Caco-2 (cell line): ENCODE measurements around the gene ADM2. TPM values are rescaled to one million over a fixed set of nuclear protein-coding genes. Genes with fewer than 3 reads are reported as not detected.

Experiments
- BruUV-seq: library from RNA; stranded (reverse); fragments of 400-500 nt; replicated peaks from 2 replicates; lab custom pipeline; 2021; lab: Mats Ljungman, UMichigan
- CTCF ChIA-PET: fragments of 300-600 bp; sonication (Branson Sonifier 250); formaldehyde crosslinking; loops from one replicate; lab custom pipeline; 2022; ENCODE audit warnings: antibody characterized with exemption; lab: Charles Lee
- POLR2A ChIA-PET: fragments of 300-600 bp; sonication (Branson Sonifier 250); formaldehyde crosslinking; loops from one replicate; lab custom pipeline; 2022; ENCODE audit warnings: antibody characterized with exemption; lab: Charles Lee
- DNase-seq, 2 experiments: peaks; one replicate each; pipeline versions ENCODE4 v3.0.0 to v3.0.0-alpha.2; 2020 to 2022
- H3K27me3 ChIP-seq: replicated peaks from 2 replicates; pipeline ENCODE4 v1.6.0; 2011; ENCODE audit warnings: low read length; ENCODE audit not compliant: control insufficient read depth, insufficient read depth
- H3K36me3 ChIP-seq: 2 replicates; pipeline ENCODE4 v1.5.1; 2011; ENCODE audit warnings: low read length; ENCODE audit not compliant: control insufficient read depth, insufficient read depth
- H3K4me1 ChIP-seq: fragments of 250-450 bp; sonication (Bioruptor Pico); 2 replicates; pipeline ENCODE4 v1.5.1; 2020; ENCODE audit warnings: mild to moderate bottlenecking
- H3K4me3 ChIP-seq: 2 replicates; pipeline ENCODE4 v1.5.1; 2011; ENCODE audit warnings: low read depth, mild to moderate bottlenecking, control low read depth, low read length
- H3K9me3 ChIP-seq: fragments of 250-450 bp; sonication (Bioruptor Pico); 2 replicates; pipeline ENCODE4 v1.5.1; 2020; ENCODE audit warnings: mild to moderate bottlenecking, moderate library complexity
- H3K27ac Mint-ChIP-seq: one replicate; pipeline ENCODE4 v1.8.0; 2022; ENCODE audit warnings: mixed read lengths; ENCODE audit not compliant: unreplicated experiment
- H3K27me3 Mint-ChIP-seq: one replicate; pipeline ENCODE4 v1.8.0; 2022; ENCODE audit warnings: mixed read lengths; ENCODE audit not compliant: insufficient read depth, unreplicated experiment
- H3K36me3 Mint-ChIP-seq: one replicate; pipeline ENCODE4 v1.8.0; 2022; ENCODE audit warnings: mild to moderate bottlenecking, mixed read lengths; ENCODE audit not compliant: insufficient read depth, unreplicated experiment
- H3K4me1 Mint-ChIP-seq: one replicate; pipeline ENCODE4 v1.8.0; 2022; ENCODE audit warnings: low read depth, mixed read lengths; ENCODE audit not compliant: unreplicated experiment
- H3K4me3 Mint-ChIP-seq: one replicate; pipeline ENCODE4 v1.8.0; 2022; ENCODE audit warnings: mild to moderate bottlenecking, moderate library complexity, mixed read lengths; ENCODE audit not compliant: unreplicated experiment
- H3K9me3 Mint-ChIP-seq: one replicate; pipeline ENCODE4 v1.8.0; 2022; ENCODE audit warnings: mixed read lengths; ENCODE audit not compliant: unreplicated experiment
- intact Hi-C: fragments of 100-400 bp; cut with micrococcal nuclease; formaldehyde crosslinking; loops from one replicate; pipeline ENCODE4 v1.10.0; 2022; ENCODE audit not compliant: unreplicated experiment
- total RNA-seq: library from RNA; stranded (reverse); gene quantifications from 2 replicates; pipeline ENCODE4 v1.2.3, GENCODE V29; 2022
- TF ChIP-seq, protein P1 (sequence below), 2 experiments: fragments of 200-600 bp in 1 of 2; IDR thresholded peaks; 1 replicate in 1 of 2; 2 replicates in 1 of 2; pipeline versions ENCODE4 v1.5.1 to v1.8.0; 2011 to 2022; ENCODE audit warnings: antibody characterized with exemption in 1 of 2, control low read depth in 1 of 2, inconsistent platforms in 1 of 2, low read depth in 1 of 2, low read length in 1 of 2, mild to moderate bottlenecking in 1 of 2, moderate library complexity in 1 of 2; ENCODE audit not compliant: insufficient read depth in 1 of 2, severe bottlenecking in 1 of 2, unreplicated experiment in 1 of 2

Gene ADM2
- total RNA-seq, 1 experiment from 2014 or later: 30.5 TPM

DNA sequence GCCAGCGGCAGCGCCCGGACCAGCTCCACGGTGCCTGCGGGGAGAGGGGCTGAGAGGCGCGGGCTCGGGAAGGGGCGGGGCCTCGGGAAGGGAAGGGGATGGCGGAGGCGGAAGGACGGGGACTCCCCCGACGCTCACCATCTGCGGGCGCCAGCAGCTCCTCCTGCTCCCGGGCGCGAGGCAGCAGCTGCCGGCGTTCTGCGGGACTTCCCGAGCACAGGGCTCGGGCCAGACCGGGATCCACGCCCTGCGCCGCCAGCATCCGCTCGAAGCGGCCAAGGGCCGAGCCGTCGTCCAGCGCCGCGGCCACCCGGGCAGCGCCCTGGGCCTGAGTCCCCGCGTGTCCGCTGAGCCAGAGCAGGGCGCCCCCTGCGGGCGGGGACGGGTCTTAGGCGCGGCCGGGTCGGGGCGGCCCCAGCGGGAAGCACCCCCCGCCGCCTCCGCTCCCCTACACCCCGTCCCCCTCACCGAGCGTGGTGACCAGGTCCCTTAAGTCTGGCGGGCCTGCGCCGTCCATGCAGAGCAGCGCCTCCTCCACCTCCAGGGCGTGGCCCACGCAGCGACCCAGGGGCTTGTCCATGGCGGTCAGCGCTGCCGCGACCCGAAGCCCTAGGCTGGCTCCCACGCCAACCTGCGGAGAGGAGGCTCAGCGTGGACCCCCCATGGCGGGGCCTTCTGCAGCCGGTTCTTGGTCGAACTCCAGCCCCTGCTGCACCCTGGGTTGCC, 44.9 kb downstream of the ADM2 start:
- ChIA-PET POLR2A (interaction anchor here (0.6 to 2.5 kb wide), 11 partner anchors 12 to 219 kb away, joined by 3 to 71 read pairs (median 4); partner anchors contain the start of genes ADM2, KLHDC7B, LMF2 and NCAPH2), CTCF (interaction anchor here (0.6 to 3.2 kb wide), 18 partner anchors 9 to 416 kb away, joined by 3 to 43 read pairs (median 4); partner anchors contain the start of genes ARSA, CHKB, LMF2 and NCAPH2)
- TF ChIP-seq, protein P1, sequence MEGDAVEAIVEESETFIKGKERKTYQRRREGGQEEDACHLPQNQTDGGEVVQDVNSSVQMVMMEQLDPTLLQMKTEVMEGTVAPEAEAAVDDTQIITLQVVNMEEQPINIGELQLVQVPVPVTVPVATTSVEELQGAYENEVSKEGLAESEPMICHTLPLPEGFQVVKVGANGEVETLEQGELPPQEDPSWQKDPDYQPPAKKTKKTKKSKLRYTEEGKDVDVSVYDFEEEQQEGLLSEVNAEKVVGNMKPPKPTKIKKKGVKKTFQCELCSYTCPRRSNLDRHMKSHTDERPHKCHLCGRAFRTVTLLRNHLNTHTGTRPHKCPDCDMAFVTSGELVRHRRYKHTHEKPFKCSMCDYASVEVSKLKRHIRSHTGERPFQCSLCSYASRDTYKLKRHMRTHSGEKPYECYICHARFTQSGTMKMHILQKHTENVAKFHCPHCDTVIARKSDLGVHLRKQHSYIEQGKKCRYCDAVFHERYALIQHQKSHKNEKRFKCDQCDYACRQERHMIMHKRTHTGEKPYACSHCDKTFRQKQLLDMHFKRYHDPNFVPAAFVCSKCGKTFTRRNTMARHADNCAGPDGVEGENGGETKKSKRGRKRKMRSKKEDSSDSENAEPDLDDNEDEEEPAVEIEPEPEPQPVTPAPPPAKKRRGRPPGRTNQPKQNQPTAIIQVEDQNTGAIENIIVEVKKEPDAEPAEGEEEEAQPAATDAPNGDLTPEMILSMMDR (IDR thresholded peaks at IDR 0.05; ENCODE audit: insufficient read depth in 1 of 2, low read depth in 1 of 2, low read length in 1 of 2, severe bottlenecking in 1 of 2, unreplicated experiment in 1 of 2): peak in 1 of 2 experiments; percentile 32
- intact Hi-C loops: loop anchor here (5.0 kb wide), 1 partner anchor 56 kb away; the partner anchor contains the start of gene CHKB
- Histone ChIP-seq H3K36me3 (no peaks in the 10 kb centered on the region), H3K27me3 (no peaks in the 10 kb centered on the region), H3K4me3 (peak overlapping the region; percentile 87), H3K9me3 (no peaks in the 10 kb centered on the region), H3K4me1 (peaks cover 20% of the 10 kb centered on the region)
- Mint-ChIP-seq H3K4me3 (peak overlapping the region; percentile 89), H3K27me3 (no peaks in the 10 kb centered on the region), H3K4me1 (peaks cover 14% of the 10 kb centered on the region), H3K27ac (peak overlapping the region; percentile 69), H3K9me3 (no peaks in the 10 kb centered on the region), H3K36me3 (peaks cover 48% of the 10 kb centered on the region)
- BruUV-seq: no TSS peak
- DNase-seq: peak; percentile 83

DNA sequence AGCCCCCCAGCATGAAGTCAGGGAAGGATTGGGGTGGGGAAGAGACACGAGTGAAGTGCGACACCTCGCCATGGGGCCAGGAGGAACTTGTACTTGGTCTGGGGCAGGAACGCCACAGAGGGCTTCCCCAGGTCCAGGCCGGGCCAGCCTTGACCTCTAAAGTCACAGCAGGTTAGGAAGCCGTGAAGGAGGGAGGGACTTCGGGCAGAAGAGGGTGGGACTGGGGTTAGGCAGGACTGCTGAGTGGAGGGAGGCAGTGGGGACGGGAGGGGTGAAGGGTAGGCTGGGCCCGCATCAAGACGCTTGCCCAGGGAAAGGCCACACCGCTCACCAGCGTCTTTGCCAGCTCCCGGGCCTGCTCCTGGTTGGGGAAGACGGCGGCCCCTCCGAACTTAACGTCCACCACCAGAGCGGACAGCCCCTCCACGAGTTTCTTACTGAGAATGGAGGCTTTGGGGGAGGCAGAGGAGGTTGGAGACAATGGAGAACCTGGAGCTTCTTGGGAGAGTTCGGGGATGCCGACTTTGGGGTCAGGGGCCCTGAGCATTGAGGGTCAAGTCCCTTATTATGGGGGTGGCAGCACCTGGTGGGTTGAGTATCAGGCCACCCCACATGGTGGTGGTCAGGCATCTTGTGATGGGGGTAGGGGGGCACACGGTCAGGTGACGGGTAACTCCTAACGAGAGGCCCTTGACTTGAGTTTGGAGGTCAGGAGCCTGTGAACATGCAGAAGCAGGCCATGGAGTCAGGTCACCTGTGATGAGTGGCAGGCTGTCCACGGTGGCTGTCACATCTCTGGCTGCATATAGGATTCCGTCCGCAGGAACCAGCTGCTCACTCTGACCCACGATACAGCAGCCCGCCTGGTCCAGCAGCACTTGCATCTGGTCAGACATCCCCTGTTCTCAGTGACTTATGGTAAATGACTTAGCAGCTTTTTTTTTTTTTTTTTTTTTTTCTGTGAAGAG, 45.8 kb downstream of the ADM2 start:
- Mint-ChIP-seq H3K4me3 (peak overlapping the region; percentile 89), H3K27me3 (no peaks in the 10 kb centered on the region), H3K27ac (peak overlapping the region; percentile 69), H3K36me3 (peaks cover 53% of the 10 kb centered on the region), H3K9me3 (no peaks in the 10 kb centered on the region), H3K4me1 (peaks cover 14% of the 10 kb centered on the region)
- Histone ChIP-seq H3K9me3 (no peaks in the 10 kb centered on the region), H3K4me3 (peak overlapping the region; percentile 87), H3K27me3 (no peaks in the 10 kb centered on the region), H3K36me3 (no peaks in the 10 kb centered on the region), H3K4me1 (peaks cover 20% of the 10 kb centered on the region)
- TF ChIP-seq, protein P1 (IDR thresholded peaks at IDR 0.05; ENCODE audit: insufficient read depth in 1 of 2, low read depth in 1 of 2, low read length in 1 of 2, severe bottlenecking in 1 of 2, unreplicated experiment in 1 of 2): no peak
- intact Hi-C loops: loop anchor here (5.0 kb wide), 1 partner anchor 55 kb away; the partner anchor contains the start of gene CHKB
- ChIA-PET POLR2A (interaction anchor here (0.6 kb wide), 1 partner anchor 101 kb away, joined by 5 read pairs; no protein-coding TSS in a partner anchor), CTCF (interaction anchor here (0.6 to 1.4 kb wide), 2 partner anchors 9 to 19 kb away, joined by 3 to 4 read pairs; partner anchors contain the start of genes LMF2 and NCAPH2)
- peak; percentile 62 to 71 for DNase-seq
- BruUV-seq: TSS peak; percentile 8
